Stimulated activated effector memory CD8-positive, alpha-beta T cell treated with anti-CD3 and anti-CD28 coated beads, Interleukin-12 subunit alpha, Interleukin-12 subunit beta, amount 100 ng/mL, for 72 hours (primary cell): Measurements from ENCODE around the gene GRIK4.

Experiments
- ATAC-seq: fragments of 150-1000 bp; cut with Tn5 transposase; 2 replicates; pipeline ENCODE4 v1.10.0; 2021
- DNase-seq, 2 donors: peaks; one replicate each; pipeline ENCODE4 v3.0.0; 2021 to 2022; ENCODE audit warnings: low spot score in 2 of 2
- H3K27ac Mint-ChIP-seq: one replicate; pipeline ENCODE4 v1.8.0; 2022; ENCODE audit warnings: mild to moderate bottlenecking, mixed read lengths
- H3K36me3 Mint-ChIP-seq: one replicate; pipeline ENCODE4 v1.8.0; 2022; ENCODE audit warnings: mild to moderate bottlenecking, mixed read lengths
- H3K4me1 Mint-ChIP-seq: one replicate; pipeline ENCODE4 v1.8.0; 2022; ENCODE audit warnings: mixed read lengths
- H3K4me3 Mint-ChIP-seq: one replicate; pipeline ENCODE4 v1.8.0; 2022; ENCODE audit warnings: mild to moderate bottlenecking, mixed read lengths
- H3K9me3 Mint-ChIP-seq: one replicate; pipeline ENCODE4 v1.8.0; 2022; ENCODE audit warnings: mixed read lengths

The GRIK4 gene

DNA sequence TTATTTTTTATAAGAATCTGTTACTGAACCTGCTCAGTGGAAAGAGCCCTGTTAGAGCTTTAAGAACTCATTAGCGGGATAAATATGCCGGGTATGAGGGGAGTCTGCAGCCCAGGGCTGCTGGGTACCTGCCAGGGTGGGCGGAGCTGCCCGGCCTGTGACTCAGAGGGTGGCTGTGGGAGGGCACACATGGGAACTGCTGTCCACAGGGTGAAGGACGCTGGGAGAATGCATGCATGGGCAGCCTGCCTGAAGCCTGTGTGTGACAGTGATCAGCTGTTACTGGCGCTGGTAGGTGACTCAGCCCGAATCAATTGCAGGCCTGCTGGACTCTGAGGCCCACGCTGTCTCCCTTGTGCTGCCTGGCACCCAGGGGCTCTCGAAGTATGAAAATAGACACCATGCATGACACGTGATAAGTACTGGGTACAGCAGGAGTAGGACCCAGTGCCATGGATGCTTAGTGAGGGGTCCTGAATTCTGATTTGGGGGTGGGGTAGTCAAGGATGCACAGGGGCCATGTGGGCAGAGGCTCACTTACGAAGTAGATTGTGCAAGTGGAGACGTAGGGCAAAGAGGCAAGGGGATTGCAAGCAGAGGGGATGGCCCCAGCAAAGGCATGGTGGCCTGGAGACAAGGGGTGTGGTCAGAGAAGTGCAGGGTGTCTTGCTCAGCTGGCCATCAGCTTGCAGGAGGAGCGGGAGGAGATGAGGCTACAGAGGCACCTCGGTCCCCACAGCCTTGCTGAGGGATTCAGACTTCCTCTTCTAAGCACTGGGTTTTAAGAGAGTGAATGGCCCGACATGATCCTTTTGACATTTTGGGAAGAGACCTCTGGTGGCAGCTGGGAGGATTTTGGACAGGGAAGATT is 36.5 kb downstream of the GRIK4 start:
- Mint-ChIP-seq H3K9me3 (no peaks in the 10 kb centered on the region), H3K36me3 (no peaks in the 10 kb centered on the region), H3K27ac (no peak overlapping the region), H3K4me3 (no peak overlapping the region), H3K4me1 (no peaks in the 10 kb centered on the region)
- no peak for DNase-seq
- ATAC-seq = no peak

DNA sequence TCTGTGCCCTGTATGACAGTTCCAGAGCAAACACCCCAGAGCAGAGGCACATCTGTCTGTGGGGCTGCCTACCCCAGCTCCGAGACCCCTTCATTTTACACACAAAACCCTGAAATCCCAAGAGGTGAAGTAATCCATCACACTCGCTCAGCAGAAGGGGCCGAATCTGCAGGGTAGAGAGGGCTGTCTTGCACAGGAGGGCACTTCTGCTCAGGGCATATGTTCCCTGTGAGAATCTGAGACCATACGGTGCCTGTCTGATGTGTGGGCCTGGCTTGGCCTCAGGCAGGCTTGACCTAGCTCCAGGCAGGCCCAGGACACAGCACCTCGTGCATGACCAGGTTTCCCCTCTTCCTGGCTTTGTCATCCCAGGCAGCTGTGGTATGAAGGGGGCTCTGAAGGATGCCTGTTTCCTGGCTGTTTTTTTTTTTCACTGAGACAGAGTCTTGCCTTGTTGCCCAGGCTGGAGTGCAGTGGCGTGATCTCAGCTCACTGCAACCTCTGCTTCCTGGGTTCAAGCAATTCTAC is 37.2 kb downstream of the GRIK4 start:
- Mint-ChIP-seq H3K4me3 (no peak overlapping the region), H3K4me1 (no peaks in the 10 kb centered on the region), H3K27ac (no peak overlapping the region), H3K9me3 (no peaks in the 10 kb centered on the region), H3K36me3 (no peaks in the 10 kb centered on the region)
- ATAC-seq (no peak), DNase-seq (no peak)

DNA sequence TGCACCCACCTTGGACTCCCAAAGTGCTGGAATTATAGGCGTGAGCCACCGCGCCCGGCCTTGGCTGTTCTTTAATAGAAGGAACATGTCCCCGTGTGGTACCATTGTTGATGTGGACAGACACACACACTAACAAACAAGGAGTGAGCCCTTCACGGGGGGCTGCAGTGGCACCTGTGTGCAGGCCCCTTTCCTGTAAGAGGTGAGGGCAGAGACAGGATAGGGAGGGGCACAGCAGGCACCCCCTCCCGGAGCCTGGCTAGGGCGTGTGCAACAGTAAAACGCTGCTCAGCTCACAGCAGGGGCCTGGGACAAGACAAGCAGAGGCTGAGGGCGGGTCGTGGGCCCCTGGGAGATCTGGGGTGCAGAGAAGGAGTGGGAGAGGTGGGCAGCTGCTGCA is 37.8 kb downstream of the GRIK4 start:
- DNase-seq = no peak
- Mint-ChIP-seq H3K27ac (no peak overlapping the region), H3K4me3 (no peak overlapping the region), H3K36me3 (no peaks in the 10 kb centered on the region), H3K9me3 (no peaks in the 10 kb centered on the region), H3K4me1 (no peaks in the 10 kb centered on the region)
- no peak for ATAC-seq

DNA sequence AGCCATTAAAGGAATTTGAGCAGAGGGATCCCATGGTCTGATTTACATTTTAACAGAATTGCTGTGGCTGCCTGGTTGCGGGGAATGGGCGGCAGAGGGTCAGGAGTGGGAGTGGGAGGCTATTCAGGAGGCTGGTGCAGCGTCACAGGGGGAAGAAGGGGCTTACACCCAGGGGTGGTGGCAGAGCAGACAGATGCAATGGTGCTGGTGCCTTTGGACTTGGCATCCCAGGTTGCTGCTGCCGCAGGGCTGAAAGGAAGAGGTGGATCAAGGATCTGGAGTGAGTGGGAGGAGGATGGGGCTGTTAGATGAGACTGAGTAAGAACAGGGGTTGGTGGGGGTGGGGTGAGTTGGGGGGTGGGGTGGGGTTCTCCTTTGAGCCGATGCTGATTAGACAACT is 38.5 kb downstream of the GRIK4 start:
- Mint-ChIP-seq H3K9me3 (no peaks in the 10 kb centered on the region), H3K4me3 (no peak overlapping the region), H3K36me3 (no peaks in the 10 kb centered on the region), H3K27ac (no peak overlapping the region), H3K4me1 (no peaks in the 10 kb centered on the region)
- ATAC-seq (no peak), DNase-seq (no peak)

DNA sequence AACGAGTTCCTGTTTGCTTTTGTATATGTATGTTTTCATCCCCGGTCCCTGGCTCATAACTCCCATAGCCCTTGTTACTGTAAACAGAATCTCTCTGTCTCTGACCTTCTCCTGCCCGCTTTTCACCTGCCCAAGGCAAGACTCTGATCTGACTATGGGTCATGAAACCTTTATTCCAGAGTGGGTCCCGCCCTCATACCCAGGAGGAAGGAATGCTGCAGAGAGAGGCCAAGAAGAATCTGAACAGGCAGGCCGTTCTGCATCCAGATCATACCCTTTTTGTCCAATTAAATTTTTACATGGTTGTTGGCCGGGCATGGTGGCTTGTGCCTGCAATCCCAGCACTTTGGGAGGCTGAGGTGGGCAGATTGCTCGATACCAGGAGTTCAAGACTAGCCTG is 39.6 kb downstream of the GRIK4 start:
- Mint-ChIP-seq H3K36me3 (no peaks in the 10 kb centered on the region), H3K4me3 (no peak overlapping the region), H3K27ac (no peak overlapping the region), H3K4me1 (no peaks in the 10 kb centered on the region), H3K9me3 (no peaks in the 10 kb centered on the region)
- no peak for DNase-seq
- ATAC-seq = no peak

- Mint-ChIP-seq H3K4me3 (no peak overlapping the region), H3K27ac (no peak overlapping the region), H3K9me3 (no peaks in the 10 kb centered on the region), H3K36me3 (no peaks in the 10 kb centered on the region), H3K4me1 (no peaks in the 10 kb centered on the region)
- ATAC-seq (no peak), DNase-seq (no peak)
Observed at GRCh38 chr11:120554766-120555432, 43.4 kb downstream of the GRIK4 start.

GRCh38 chr11:120555433-120555773 is 43.9 kb downstream of the GRIK4 start:
- Mint-ChIP-seq H3K4me1 (no peaks in the 10 kb centered on the region), H3K9me3 (no peaks in the 10 kb centered on the region), H3K36me3 (no peaks in the 10 kb centered on the region), H3K4me3 (no peak overlapping the region), H3K27ac (no peak overlapping the region)
- ATAC-seq (no peak), DNase-seq (no peak)

DNA sequence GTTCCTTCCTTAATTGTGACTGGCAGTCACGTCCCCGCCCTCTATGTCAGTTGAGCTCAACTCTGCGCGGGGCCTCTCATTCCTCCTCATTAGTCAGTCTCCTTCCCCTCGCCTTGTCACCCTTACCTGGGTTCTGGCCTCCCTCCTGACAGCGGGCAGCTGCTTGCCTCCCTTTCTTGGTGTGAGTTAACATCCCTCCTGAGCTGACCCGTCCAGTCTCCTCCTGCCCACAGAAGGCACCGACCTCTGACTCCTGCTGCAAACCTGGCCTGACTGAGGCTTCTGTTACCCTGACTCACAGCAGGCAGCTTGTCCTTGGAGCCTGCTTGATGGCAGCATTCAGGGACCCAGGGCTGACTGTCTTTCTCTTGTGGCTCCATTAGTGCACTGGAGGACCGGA is 45.2 kb downstream of the GRIK4 start:
- H3K36me3 Mint-ChIP-seq = no peaks in the 10 kb centered on the region
- H3K4me3 Mint-ChIP-seq = no peak overlapping the region
- ATAC-seq (peak; percentile 5), DNase-seq (no peak)
- no peak overlapping the region for H3K27ac Mint-ChIP-seq
- no peaks in the 10 kb centered on the region for H3K4me1 Mint-ChIP-seq
- H3K9me3 Mint-ChIP-seq = no peaks in the 10 kb centered on the region

GRCh38 chr11:120558744-120559431 is 47.3 kb downstream of the GRIK4 start:
- Mint-ChIP-seq H3K36me3 (no peaks in the 10 kb centered on the region), H3K9me3 (no peaks in the 10 kb centered on the region), H3K4me1 (no peaks in the 10 kb centered on the region), H3K4me3 (no peak overlapping the region), H3K27ac (no peak overlapping the region)
- DNase-seq (no peak), ATAC-seq (no peak)

- H3K4me3 Mint-ChIP-seq = no peak overlapping the region
- no peak for DNase-seq
- no peaks in the 10 kb centered on the region for H3K9me3 Mint-ChIP-seq
- H3K36me3 Mint-ChIP-seq = no peaks in the 10 kb centered on the region
- no peaks in the 10 kb centered on the region for H3K4me1 Mint-ChIP-seq
- ATAC-seq = no peak
- H3K27ac Mint-ChIP-seq = no peak overlapping the region
Observed at GRCh38 chr11:120561286-120561685, 49.7 kb downstream of the GRIK4 start.

GRCh38 chr11:120562806-120563425 is 51.4 kb downstream of the GRIK4 start:
- H3K4me3 Mint-ChIP-seq = no peak overlapping the region

GRCh38 chr11:120563703-120564572 is 52.4 kb downstream of the GRIK4 start:
- H3K9me3 Mint-ChIP-seq = no peaks in the 10 kb centered on the region
- no peak overlapping the region for H3K4me3 Mint-ChIP-seq
- H3K36me3 Mint-ChIP-seq = no peaks in the 10 kb centered on the region
- H3K27ac Mint-ChIP-seq = no peak overlapping the region
- no peaks in the 10 kb centered on the region for H3K4me1 Mint-ChIP-seq
- DNase-seq (no peak), ATAC-seq (no peak)

More at GRCh38 chr11:120562806-120563425, 51.4 kb downstream of the GRIK4 start:
- H3K36me3 Mint-ChIP-seq = no peaks in the 10 kb centered on the region
- no peak for DNase-seq
- H3K9me3 Mint-ChIP-seq = no peaks in the 10 kb centered on the region
- ATAC-seq = no peak
- H3K4me1 Mint-ChIP-seq = no peaks in the 10 kb centered on the region
- no peak overlapping the region for H3K27ac Mint-ChIP-seq

- H3K4me3 Mint-ChIP-seq = no peak overlapping the region
- H3K36me3 Mint-ChIP-seq = no peaks in the 10 kb centered on the region
- peak in 1 of 2 donors; percentile 51 for DNase-seq
Observed at GRCh38 chr11:120564573-120565311, 53.2 kb downstream of the GRIK4 start.

More at GRCh38 chr11:120564573-120565311, 53.2 kb downstream of the GRIK4 start:
- Mint-ChIP-seq H3K9me3 (no peaks in the 10 kb centered on the region), H3K4me1 (no peaks in the 10 kb centered on the region), H3K27ac (no peak overlapping the region)
- peak; percentile 64 for ATAC-seq
